ENCODE measurements around the gene UBQLN3.

DNA sequence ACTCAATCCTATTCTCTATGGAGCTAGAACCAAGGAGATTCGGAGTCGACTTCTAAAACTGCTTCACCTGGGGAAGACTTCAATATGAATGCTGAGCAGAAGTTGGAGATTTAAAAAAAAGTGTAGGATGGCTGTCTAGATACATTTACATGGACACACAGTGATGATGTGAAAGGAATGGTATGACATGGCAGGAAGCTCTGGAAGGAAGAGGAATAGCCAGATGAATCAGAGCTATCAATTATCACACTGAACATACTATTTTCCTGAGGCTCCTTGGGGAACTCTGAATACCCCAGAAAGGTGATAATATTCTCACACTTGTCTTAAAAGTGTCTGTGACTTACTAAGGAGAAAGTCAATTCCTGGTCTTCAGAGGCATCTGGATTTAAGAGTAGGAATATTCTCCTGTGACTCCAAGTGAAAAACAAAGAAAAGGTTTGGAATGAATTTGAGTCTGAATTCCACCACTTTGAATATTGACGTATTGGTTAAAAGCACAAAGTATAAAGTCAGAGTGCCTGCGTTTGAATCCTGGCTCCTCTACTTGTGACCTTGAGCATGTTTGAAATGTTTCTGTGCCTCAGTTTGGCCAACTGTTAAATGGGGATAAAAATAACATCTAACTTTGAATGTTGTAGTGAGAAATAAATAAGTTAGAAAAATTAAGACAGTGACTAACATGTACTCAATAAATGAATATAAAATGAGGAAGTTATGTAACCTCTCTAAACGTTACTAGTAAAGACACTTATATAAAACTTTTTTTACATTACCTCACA is 20.0 kb downstream of the UBQLN3 start:
- TF ChIP-seq, protein P1, sequence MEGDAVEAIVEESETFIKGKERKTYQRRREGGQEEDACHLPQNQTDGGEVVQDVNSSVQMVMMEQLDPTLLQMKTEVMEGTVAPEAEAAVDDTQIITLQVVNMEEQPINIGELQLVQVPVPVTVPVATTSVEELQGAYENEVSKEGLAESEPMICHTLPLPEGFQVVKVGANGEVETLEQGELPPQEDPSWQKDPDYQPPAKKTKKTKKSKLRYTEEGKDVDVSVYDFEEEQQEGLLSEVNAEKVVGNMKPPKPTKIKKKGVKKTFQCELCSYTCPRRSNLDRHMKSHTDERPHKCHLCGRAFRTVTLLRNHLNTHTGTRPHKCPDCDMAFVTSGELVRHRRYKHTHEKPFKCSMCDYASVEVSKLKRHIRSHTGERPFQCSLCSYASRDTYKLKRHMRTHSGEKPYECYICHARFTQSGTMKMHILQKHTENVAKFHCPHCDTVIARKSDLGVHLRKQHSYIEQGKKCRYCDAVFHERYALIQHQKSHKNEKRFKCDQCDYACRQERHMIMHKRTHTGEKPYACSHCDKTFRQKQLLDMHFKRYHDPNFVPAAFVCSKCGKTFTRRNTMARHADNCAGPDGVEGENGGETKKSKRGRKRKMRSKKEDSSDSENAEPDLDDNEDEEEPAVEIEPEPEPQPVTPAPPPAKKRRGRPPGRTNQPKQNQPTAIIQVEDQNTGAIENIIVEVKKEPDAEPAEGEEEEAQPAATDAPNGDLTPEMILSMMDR (IDR thresholded peaks at IDR 0.05 in 8 of 11, conservative IDR thresholded peaks at IDR 0.05 in 3 of 11), result no peak
- TF ChIP-seq POLR2AphosphoS5 (IDR thresholded peaks at IDR 0.05), result no peak
- TF ChIP-seq POLR2A (IDR thresholded peaks at IDR 0.05), result no peak
